Liver (tissue), 3 donors: ENCODE data around the gene TPBG.

Source experiments
- GABPA ChIP-seq, 2 donors: IDR thresholded peaks in 1 of 2; conservative IDR thresholded peaks in 1 of 2; 2 replicates each; pipeline ENCODE4 v1.6.1; 2016; ENCODE audit warnings: antibody characterized with exemption in 2 of 2, mild to moderate bottlenecking in 1 of 2, moderate library complexity in 1 of 2
- TF ChIP-seq, protein P1 (sequence below): IDR thresholded peaks from 2 replicates; pipeline ENCODE4 v1.6.1; 2016; ENCODE audit warnings: antibody characterized with exemption, mild to moderate bottlenecking
- TF ChIP-seq, protein P2 (sequence below): fragments of 150-350 bp; IDR thresholded peaks from 2 replicates; pipeline ENCODE4 v1.5.1; 2017; ENCODE audit warnings: improper control_type of control experiment, low read depth, low read length; ENCODE audit not compliant: missing input control
- donor health status: healthy.
- donor health status: healthy.

DNA sequence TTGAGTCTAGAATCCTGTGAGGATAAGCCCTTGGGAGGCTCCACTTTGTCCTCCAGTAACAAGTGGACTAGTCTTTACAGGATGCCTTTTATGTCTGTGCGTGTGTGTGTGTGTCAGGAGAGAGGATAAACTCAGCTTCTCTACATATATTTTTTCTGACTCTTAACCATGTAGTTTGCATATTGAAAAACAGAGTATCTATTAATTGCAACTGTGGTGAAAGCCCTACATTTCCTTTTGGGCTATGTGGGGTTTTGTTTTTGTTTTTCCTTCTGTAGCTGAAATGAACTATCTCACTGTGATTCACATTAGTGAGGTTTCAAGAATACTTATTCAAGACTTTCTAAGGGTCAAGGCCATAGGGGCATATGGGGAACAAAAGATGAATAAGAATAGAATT, 17.7 kb downstream of the TPBG start:
- TF ChIP-seq, protein P1, sequence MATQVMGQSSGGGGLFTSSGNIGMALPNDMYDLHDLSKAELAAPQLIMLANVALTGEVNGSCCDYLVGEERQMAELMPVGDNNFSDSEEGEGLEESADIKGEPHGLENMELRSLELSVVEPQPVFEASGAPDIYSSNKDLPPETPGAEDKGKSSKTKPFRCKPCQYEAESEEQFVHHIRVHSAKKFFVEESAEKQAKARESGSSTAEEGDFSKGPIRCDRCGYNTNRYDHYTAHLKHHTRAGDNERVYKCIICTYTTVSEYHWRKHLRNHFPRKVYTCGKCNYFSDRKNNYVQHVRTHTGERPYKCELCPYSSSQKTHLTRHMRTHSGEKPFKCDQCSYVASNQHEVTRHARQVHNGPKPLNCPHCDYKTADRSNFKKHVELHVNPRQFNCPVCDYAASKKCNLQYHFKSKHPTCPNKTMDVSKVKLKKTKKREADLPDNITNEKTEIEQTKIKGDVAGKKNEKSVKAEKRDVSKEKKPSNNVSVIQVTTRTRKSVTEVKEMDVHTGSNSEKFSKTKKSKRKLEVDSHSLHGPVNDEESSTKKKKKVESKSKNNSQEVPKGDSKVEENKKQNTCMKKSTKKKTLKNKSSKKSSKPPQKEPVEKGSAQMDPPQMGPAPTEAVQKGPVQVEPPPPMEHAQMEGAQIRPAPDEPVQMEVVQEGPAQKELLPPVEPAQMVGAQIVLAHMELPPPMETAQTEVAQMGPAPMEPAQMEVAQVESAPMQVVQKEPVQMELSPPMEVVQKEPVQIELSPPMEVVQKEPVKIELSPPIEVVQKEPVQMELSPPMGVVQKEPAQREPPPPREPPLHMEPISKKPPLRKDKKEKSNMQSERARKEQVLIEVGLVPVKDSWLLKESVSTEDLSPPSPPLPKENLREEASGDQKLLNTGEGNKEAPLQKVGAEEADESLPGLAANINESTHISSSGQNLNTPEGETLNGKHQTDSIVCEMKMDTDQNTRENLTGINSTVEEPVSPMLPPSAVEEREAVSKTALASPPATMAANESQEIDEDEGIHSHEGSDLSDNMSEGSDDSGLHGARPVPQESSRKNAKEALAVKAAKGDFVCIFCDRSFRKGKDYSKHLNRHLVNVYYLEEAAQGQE, result no peak
- TF ChIP-seq GABPA (IDR thresholded peaks at IDR 0.05 in 1 of 2, conservative IDR thresholded peaks at IDR 0.05 in 1 of 2), result no peak
- TF ChIP-seq, protein P2, sequence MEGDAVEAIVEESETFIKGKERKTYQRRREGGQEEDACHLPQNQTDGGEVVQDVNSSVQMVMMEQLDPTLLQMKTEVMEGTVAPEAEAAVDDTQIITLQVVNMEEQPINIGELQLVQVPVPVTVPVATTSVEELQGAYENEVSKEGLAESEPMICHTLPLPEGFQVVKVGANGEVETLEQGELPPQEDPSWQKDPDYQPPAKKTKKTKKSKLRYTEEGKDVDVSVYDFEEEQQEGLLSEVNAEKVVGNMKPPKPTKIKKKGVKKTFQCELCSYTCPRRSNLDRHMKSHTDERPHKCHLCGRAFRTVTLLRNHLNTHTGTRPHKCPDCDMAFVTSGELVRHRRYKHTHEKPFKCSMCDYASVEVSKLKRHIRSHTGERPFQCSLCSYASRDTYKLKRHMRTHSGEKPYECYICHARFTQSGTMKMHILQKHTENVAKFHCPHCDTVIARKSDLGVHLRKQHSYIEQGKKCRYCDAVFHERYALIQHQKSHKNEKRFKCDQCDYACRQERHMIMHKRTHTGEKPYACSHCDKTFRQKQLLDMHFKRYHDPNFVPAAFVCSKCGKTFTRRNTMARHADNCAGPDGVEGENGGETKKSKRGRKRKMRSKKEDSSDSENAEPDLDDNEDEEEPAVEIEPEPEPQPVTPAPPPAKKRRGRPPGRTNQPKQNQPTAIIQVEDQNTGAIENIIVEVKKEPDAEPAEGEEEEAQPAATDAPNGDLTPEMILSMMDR, result no peak
